ENCODE data around the gene BMP10.
"Not testable (repeated sequence)": the region's sequence is repeated elsewhere in the genome, so short reads cannot be mapped to it uniquely, and the experiment has no call there.

The BMP10 gene, protein sequence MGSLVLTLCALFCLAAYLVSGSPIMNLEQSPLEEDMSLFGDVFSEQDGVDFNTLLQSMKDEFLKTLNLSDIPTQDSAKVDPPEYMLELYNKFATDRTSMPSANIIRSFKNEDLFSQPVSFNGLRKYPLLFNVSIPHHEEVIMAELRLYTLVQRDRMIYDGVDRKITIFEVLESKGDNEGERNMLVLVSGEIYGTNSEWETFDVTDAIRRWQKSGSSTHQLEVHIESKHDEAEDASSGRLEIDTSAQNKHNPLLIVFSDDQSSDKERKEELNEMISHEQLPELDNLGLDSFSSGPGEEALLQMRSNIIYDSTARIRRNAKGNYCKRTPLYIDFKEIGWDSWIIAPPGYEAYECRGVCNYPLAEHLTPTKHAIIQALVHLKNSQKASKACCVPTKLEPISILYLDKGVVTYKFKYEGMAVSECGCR

DNA sequence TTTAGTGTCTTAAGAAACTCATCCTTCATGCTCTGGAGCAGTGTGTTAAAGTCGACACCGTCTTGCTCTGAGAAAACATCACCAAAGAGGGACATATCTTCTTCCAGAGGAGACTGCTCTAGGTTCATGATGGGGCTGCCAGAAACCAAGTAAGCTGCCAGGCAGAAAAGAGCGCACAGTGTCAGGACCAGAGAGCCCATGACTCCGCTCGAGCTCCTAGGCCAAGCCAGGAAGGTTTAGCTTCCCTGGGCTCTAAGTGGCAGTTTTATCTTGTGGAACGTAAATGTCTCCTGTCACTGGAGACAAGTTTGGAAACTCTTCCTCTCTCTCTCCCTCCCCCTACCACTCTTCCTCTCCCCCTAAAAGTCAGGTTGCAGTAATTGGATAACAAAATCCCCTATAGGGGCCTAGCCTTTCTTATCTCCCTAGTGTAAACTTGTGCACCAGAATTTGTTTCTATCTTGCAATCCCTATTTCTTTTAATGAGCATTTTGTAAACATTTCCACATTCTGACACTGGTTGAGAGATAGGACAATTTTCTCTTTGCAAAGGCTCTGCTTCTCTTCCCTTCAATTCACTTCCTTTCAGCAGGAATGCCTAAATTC is at the start of gene BMP10:
BMP10 (minus strand) TSS at position 239 of the 606 bp plus-strand sequence; CDS start at position 200, 39 bp downstream.
- no peak for DNase-seq

GRCh38 chr2:68920481-68921170 is 49.4 kb upstream of the BMP10 start:
- DNase-seq: no peak

GRCh38 chr2:68918497-68918896 is 47.3 kb upstream of the BMP10 start:
- no peak for DNase-seq

- no peak for DNase-seq
Measured at GRCh38 chr2:68917034-68917718, 46.0 kb upstream of the BMP10 start.

- DNase-seq: no peak
Measured at GRCh38 chr2:68916226-68916625, 45.0 kb upstream of the BMP10 start.

GRCh38 chr2:68915393-68915792 is 44.2 kb upstream of the BMP10 start:
- DNase-seq: no peak

- DNase-seq: no peak
Measured at GRCh38 chr2:68913359-68913758, 42.2 kb upstream of the BMP10 start.

GRCh38 chr2:68912732-68913131 is 41.5 kb upstream of the BMP10 start:
- DNase-seq: no peak

DNA sequence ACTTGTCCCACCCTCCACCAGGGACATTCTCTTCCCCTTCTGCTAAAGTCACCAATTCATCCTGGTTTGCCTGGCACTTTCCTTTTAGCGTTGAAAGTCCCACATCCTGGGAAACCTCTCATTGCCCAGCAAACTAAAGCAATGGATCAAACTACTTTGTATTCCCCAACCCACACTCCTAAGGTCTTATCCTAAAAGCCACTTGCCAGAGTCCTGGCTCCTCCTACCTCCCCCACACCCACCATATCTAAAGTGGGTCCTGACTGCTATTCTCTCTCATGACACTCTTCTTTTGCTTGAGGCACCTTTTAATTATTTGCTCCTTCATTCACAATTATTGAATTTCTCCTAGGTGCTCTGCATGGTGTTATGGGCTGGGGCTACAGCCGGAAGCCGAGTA is 40.9 kb upstream of the BMP10 start:
- no peak for DNase-seq

DNA sequence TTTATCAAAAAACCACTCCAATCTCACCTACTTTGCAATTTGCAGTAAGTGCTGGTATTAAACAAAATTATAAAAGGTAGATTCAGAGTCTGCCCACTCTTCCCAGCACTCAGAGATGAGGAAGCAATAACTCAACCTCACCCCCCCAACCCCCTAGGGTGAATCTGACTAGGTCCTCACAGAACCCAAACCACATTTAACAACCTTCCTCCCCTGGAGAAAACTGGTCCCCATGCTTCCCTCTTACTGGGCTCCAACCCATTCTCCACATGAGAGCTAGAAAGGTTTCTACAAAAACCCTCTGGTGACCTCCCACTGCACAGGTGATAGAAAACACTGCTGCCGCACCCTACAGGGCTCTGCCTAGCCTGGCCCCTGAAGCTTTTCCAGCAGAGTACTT is 40.5 kb upstream of the BMP10 start:
- no peak for DNase-seq

DNA sequence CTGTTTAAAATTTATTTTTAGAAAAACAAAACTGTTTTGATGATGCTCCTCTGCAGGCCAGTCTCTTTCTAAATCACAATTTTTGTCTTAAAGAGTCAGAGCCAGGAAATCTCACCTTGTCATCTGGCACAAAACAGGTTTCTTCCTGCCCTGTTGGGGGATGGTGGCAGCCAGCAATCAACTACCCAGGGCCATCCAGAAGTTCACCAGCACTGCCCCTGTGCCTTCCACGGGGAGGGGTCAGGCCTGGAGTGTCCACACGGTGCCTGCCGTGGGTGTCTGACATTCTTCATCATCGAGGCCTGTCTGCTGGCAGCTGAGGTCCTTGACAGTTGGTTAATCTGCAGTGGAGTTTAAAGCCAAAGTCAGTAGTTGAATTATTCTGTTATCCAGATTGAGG is 40.0 kb upstream of the BMP10 start:
- no peak for DNase-seq

- DNase-seq: peak; percentile 82
Measured at GRCh38 chr2:68909793-68910674, 38.8 kb upstream of the BMP10 start.

GRCh38 chr2:68908392-68908970 is 37.3 kb upstream of the BMP10 start:
- DNase-seq: peak; percentile 96

DNA sequence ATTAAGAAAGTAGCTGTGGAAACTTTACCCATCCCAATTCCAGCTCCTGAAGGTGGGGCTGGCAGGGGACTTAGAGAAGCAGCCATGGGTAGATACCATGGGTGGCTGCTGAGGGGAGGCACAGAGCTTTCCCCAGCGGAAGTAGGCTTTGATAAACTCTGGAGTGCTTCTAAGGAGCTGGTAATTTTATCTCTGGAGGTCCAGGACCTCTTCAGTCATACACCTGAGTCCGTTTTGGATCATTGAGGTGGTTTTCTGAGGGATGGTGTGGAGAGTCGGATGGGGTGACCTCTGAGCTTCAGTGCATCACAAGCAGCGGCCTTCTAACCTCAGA is 36.7 kb upstream of the BMP10 start:
- no peak for DNase-seq

DNA sequence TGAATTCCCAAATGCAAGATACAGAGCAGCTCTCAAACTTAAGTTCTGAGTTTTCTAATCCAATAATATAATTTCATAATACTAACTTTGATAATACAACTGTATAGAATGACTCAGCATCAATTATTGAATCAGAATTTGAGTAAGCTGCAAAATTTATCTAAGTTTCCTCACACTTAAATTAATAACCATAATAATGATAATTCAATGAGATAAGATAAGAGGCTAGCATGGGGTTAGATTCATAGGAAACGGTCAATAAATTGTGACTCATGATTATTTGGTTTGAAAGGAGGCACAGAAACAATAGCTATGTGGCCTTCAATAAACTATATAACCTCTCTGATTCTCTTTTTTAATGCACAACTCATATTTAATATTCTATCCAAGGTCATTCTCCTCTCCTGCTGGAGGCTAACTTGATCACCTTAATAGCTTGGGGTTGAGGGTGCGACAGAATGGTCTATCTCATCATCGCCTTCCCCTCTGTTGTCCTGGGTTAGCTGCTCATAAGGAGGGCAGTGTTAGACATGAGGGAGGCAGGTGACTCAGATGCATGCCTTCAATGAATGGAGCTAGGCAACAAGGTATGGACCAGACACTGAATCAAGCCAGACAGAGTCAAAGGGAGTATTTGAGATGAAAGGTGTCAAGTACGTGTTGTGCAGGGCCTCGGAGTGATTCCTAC is 36.2 kb upstream of the BMP10 start:
- DNase-seq: no peak

- no peak for DNase-seq
Measured at GRCh38 chr2:68906716-68907115, 35.5 kb upstream of the BMP10 start.

DNA sequence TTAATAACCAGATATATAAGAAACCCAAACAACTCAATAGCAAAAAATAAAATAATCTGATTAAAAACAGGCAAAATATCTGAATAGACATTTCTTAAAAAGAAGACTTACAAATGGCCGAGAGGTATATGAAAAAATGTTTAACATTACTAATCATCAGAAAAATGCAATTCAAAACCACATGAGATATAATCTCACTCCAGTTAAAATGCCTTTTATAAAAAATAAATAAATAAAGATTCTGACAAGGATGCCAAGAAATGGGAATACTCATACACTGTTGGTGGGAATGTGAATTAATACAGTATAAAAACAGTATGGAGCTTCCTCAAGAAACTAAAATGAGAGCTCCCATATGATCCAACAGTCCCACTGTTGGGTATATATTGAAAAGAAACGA is 33.9 kb upstream of the BMP10 start:
- no peak for DNase-seq

- DNase-seq: no peak
Measured at GRCh38 chr2:68901561-68901960, 30.4 kb upstream of the BMP10 start.

GRCh38 chr2:68901199-68901514 is 30.0 kb upstream of the BMP10 start:
- no peak for DNase-seq

- no peak for DNase-seq
Measured at GRCh38 chr2:68900496-68901198, 29.4 kb upstream of the BMP10 start.

DNA sequence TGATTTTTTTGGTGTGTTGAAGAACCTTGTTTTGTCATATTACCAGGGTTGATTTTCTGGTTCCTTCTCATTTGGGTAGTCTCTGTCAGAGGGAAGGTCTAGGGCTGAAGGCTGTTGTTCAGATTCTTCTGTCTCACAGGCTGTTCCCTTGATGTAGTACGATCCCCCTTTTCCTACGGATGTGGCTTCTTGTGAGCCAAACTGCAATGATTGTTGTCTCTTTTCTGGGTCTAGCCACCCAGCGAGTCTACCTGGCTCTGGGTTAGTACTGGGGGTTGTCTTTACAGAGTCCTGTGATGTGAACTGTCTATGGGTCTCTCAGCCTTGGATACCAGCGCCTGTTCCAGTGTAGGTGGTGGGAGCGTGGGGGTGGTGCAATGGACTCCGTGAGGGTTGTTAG is 24.8 kb upstream of the BMP10 start:
- not testable (repeated sequence) for DNase-seq
